Measurements from ENCODE around the gene HCFC1R1. TPM values are rescaled to one million over a fixed set of nuclear protein-coding genes. Genes with fewer than 3 reads are reported as not detected.

Gene HCFC1R1
- polyA plus RNA-seq, 1 donor from 2014 or later: 19.0 TPM

GRCh38 chr16:2986623-2987188 is 37.0 kb downstream of the HCFC1R1 start:
- Histone ChIP-seq H3K4me2 (ENCODE audit: low read length) (no peak overlapping the region), H3K9me2 (ENCODE audit: insufficient read depth, low read length) (no peaks in the 10 kb centered on the region), H3K9ac (ENCODE audit: low read length) (no peak overlapping the region), H2AFZ (ENCODE audit: low read depth, low read length) (no peak overlapping the region), H3K4me3 (ENCODE audit: low read length) (no peak overlapping the region), H3K27me3 (ENCODE audit: insufficient read depth, low read depth, low read length) (no peaks in the 10 kb centered on the region), H3F3A (ENCODE audit: insufficient read depth, low read length, poor library complexity, severe bottlenecking) (no peaks in the 10 kb centered on the region), H4K20me1 (ENCODE audit: insufficient read depth) (no peaks in the 10 kb centered on the region), H3K79me2 (replicated peaks; ENCODE audit: insufficient read depth, low read length) (no peaks in the 10 kb centered on the region), H3K36me3 (ENCODE audit: insufficient read depth, low read length) (no peaks in the 10 kb centered on the region), H3K27ac (ENCODE audit: low read length) (no peak overlapping the region), H3K9me3 (ENCODE audit: low read length) (no peaks in the 10 kb centered on the region)
- TF ChIP-seq RAD21 (conservative IDR thresholded peaks at IDR 0.05) (no peak), REST (IDR thresholded peaks at IDR 0.05; ENCODE audit: borderline replicate concordance) (no peak), TAF1 (IDR thresholded peaks at IDR 0.05; ENCODE audit: low read depth) (no peak)

- Histone ChIP-seq H3K4me2 (ENCODE audit: low read length) (no peak overlapping the region), H4K20me1 (ENCODE audit: insufficient read depth) (no peaks in the 10 kb centered on the region), H3F3A (ENCODE audit: insufficient read depth, low read length, poor library complexity, severe bottlenecking) (no peaks in the 10 kb centered on the region), H3K27ac (ENCODE audit: low read length) (no peak overlapping the region), H3K9ac (ENCODE audit: low read length) (no peak overlapping the region), H3K36me3 (ENCODE audit: insufficient read depth, low read length) (no peaks in the 10 kb centered on the region), H3K79me2 (replicated peaks; ENCODE audit: insufficient read depth, low read length) (no peaks in the 10 kb centered on the region), H3K9me2 (ENCODE audit: insufficient read depth, low read length) (no peaks in the 10 kb centered on the region), H3K9me3 (ENCODE audit: low read length) (no peaks in the 10 kb centered on the region), H2AFZ (ENCODE audit: low read depth, low read length) (no peak overlapping the region), H3K27me3 (ENCODE audit: insufficient read depth, low read depth, low read length) (no peaks in the 10 kb centered on the region), H3K4me3 (ENCODE audit: low read length) (no peak overlapping the region)
- TF ChIP-seq EP300 (conservative IDR thresholded peaks at IDR 0.05; ENCODE audit: poor library complexity, severe bottlenecking) (no peak), MXI1 (conservative IDR thresholded peaks at IDR 0.05; ENCODE audit: poor library complexity, severe bottlenecking) (no peak), EZH2 (IDR thresholded peaks at IDR 0.05; ENCODE audit: borderline replicate concordance, insufficient read depth, low read length, poor library complexity, severe bottlenecking) (no peak), POLR2AphosphoS5 (IDR thresholded peaks at IDR 0.05) (no peak), REST (IDR thresholded peaks at IDR 0.05; ENCODE audit: borderline replicate concordance) (no peak), RAD21 (conservative IDR thresholded peaks at IDR 0.05) (no peak), CTCF (IDR thresholded peaks at IDR 0.05; ENCODE audit: poor library complexity, severe bottlenecking) (no peak), TAF1 (IDR thresholded peaks at IDR 0.05; ENCODE audit: low read depth) (no peak), SMC3 (conservative IDR thresholded peaks at IDR 0.05; ENCODE audit: poor library complexity) (no peak)
Measured at GRCh38 chr16:2985893-2986355, 37.8 kb downstream of the HCFC1R1 start.
